Stomach (tissue), 4 donors: Measurements from ENCODE around the gene PNPLA3.

Source experiments
- CTCF ChIP-seq, 7 experiments: fragments of 450-650 bp in 4 of 7; fragments of 200-600 bp in 3 of 7; sonication (generic) in 3 of 7; IDR thresholded peaks; one replicate each; pipeline ENCODE4 v1.5.1; 2016 to 2019; ENCODE audit warnings: antibody characterized with exemption in 7 of 7, control low read depth in 2 of 7, mild to moderate bottlenecking in 1 of 7
- EP300 ChIP-seq: sonication (generic); formaldehyde crosslinking; IDR thresholded peaks from one replicate; pipeline ENCODE4 v1.6.1; 2017; ENCODE audit warnings: antibody characterized with exemption
- POLR2A ChIP-seq, 4 donors: fragments of 450-650 bp; IDR thresholded peaks; one replicate each; pipeline ENCODE4 v1.6.1; 2016; ENCODE audit warnings: antibody characterized with exemption in 4 of 4, control low read depth in 2 of 4, mild to moderate bottlenecking in 1 of 4, moderate library complexity in 1 of 4

- TF ChIP-seq POLR2A (IDR thresholded peaks at IDR 0.05), result no peak
- TF ChIP-seq EP300, result no peak
- no peak for TF ChIP-seq CTCF (IDR thresholded peaks at IDR 0.05)
Observed at GRCh38 chr22:43995057-43995685, 71.6 kb downstream of the PNPLA3 start.
